GM19023 (cell line): Measurements from ENCODE around the gene XKR8.
"Not testable (repeated sequence)": the region's sequence is repeated elsewhere in the genome, so short reads cannot be mapped to it uniquely, and the experiment has no call there.

Experiments used
- ATAC-seq: cut with Tn5 transposase; IDR thresholded peaks from one replicate; pipeline ENCODE4 v1.9.1; 2021; ENCODE audit warnings: mild to moderate bottlenecking, moderate library complexity; ENCODE audit not compliant: unreplicated experiment

Gene XKR8

DNA sequence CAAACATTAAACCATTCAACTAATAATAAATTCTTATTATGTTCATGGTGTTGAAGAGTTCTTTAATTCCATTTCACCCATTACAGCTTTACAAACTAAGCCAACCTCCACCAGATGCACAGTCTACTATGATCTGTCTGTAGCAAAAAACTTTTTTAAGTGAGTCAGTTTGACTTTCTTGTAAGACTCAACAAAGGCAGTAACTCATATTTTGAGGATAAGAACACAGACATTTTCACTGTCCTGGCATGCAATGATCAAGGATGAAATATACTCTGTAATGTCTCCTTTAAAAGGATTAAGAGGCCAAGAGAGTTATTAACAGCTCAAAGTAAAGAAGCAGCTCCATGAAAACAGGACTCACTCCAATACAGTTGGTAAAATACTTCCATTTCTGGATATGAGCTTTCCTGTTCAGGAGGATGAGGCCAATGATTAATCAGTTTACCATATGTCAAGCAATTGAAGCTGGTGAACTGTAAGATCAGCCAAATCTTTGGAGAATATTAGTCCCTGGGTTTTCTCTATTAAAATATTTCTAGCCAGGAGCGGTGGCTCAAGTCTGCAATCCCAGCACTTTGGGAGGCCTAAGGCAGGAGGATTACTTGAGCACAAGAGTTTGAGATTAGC, 20.6 kb downstream of the XKR8 start:
- ATAC-seq, result no peak

- ATAC-seq, result no peak
These were observed 21.4 kb downstream of the XKR8 start for GRCh38 chr1:27981145-27981544.

DNA sequence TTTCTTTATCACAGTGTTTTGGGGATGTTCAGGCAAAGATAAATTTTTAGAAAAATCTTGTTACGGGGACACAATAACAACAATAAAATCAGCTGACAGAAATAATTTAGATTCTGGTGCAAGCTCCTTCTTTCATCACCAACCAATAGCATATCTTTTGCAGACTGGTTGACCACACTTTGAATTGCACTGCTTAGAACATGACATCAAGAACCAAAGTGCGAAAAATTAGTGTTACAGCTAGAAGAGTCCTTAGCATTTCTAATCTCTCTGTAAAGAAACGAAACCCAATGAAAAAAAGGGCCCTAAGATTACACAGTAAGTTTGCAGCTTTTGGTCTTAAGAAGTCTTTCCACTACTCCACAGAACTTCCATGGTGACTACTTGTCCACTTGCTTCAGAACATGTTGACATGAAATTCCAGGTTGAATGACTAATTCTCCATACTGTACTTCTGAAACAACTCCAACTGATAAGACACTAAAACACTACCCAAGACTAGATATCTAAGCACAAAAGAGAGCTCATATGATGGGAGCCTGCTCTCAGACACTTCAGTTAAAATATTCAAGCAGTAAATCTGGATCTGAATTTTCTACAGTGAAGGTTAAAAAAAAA, 31.3 kb downstream of the XKR8 start:
- no peak for ATAC-seq

DNA sequence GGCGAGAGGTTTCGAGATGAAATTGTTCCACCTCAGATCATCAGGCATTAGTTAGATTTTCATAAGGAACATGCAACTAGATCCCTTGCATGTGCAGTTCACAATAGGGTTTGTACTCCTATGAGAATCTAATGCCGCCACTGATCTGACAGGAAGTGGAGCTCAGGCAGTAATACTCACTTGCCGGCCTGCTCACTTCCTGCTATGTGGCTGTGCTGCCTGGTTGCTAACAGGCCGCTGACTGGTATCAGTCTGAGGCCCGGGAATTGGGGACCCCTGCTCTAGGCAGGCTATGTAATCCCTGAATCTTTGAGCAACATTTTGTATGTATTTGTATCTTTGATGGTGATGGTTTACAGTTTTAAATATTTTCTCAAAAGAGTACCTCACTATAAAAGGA, 32.5 kb downstream of the XKR8 start:
- ATAC-seq, result no peak

DNA sequence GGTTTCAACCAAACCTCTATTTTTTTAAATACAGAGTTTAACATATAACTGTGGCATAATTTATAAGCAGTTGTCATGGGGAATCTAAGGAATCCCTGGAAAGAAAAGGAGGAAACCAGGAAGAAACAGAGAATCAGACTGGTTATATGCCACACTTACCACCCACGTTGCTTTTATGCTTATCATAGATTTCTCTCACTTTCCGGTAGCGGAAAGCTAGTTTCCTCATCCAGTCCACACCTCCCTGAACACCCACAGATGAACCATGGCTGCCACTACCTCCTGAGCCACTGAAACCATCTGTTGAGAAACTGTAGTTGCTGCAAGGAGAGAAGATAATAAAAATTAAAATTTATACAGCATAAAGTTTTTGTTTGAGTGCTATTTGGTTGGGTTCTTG, 33.5 kb downstream of the XKR8 start:
- ATAC-seq, result no peak

DNA sequence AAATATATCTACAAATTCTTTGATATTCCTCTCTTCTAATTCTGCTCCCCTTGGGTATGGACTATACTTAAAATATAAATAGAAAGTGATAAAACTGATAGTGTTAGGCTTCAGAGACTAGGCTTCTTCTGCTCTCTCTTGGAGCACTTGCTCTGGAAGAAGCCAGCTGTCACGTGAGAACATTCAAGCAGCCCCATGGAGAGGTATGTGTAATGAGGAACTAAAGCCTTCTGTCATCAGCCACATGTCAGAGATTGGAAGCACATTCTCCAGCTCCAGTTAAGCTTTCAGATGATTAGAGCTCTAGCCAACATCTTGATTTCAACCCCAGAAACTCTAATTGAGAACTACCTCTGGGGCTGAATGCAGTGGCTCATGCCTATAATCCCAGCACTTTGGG, 34.3 kb downstream of the XKR8 start:
- ATAC-seq, result no peak

DNA sequence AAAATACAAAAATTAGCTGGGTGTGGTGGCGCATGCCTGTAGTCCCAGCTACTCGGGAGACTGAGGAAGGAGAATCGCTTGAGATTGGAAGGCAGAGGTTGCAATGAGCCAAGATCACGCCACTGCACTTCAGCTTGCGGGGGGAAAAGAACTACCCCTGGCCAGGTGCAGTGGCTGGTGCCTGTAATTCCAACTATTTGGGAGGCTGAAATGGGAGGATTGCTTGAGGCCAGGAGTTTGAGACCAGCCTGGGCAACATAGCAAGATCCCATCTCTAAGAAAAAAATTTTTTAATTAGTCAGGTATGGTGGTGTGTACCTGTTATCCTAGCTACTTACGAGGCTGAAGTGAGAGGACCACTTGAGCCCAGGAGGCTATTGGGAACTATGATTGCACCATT, 34.8 kb downstream of the XKR8 start:
- not testable (repeated sequence) for ATAC-seq

DNA sequence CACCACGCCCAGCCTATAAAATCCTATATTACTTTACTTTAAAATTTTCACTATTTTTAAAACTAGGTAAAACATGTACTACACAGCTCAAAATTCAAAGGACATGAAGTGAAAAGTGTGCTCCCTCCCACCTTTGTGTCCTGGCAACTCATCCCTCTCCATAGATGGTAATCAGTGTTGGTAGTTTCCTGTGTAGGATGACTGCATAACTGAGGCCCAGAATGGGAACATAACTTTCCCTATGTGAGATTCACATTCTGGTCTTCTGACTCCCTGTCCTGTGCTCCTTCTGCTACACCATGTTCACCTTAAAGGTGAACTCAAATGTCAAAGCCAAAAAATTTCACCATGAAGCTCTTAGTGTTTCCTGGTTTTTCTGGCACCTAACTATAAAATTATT, 39.3 kb downstream of the XKR8 start:
- ATAC-seq, result no peak

DNA sequence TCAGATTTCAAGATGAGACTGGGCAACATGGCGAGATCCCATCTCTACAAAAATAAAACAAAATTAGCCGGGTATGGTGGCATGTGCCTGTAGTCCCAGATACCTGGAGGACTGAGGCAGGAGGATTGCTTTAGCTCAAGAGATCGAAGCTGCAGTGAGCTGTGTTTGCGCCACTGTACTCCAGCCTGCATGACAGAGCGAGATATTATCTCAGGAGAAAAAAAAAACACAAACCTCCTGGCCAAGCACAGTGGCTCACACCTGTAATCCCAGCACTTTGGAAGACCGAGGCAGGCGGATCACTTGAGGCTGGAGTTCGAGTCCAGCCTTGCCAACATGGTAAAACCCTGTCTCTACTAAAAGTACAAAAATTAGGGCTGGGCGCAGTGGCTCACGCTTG, 42.8 kb downstream of the XKR8 start:
- ATAC-seq, result no peak

GRCh38 chr1:28003117-28003516, 43.3 kb downstream of the XKR8 start:
- ATAC-seq, result not testable (repeated sequence)

DNA sequence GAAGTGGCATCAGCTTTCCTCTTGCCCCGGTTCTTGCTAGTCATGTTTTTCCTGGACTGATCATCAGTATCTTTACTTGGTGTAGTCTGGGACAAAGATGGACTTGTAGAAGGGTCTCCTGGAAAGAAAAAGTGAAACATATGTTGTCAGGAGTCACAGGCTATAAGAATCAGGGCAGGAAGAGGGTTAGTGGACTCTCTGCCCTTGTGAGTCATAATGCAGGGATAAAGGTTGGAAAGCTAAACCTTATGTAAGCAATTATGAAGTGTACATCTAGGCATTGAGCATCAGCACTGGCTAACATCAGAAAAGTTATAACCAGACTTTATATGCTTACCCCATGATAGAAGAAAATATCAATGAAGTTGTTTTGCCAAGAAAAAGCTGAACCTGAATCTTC, 51.2 kb downstream of the XKR8 start:
- ATAC-seq, result no peak
